Measurements from ENCODE around the gene ZRANB2.

GRCh38 chr1:71038942-71039341, 41.9 kb downstream of the ZRANB2 start:
- no peak for TF ChIP-seq CTCF (IDR thresholded peaks at IDR 0.05)
- TF ChIP-seq POLR2A (IDR thresholded peaks at IDR 0.05) = no peak

Measured in breast epithelium (tissue), 3 donors.